Measurements from ENCODE around the gene SOWAHD.

DNA sequence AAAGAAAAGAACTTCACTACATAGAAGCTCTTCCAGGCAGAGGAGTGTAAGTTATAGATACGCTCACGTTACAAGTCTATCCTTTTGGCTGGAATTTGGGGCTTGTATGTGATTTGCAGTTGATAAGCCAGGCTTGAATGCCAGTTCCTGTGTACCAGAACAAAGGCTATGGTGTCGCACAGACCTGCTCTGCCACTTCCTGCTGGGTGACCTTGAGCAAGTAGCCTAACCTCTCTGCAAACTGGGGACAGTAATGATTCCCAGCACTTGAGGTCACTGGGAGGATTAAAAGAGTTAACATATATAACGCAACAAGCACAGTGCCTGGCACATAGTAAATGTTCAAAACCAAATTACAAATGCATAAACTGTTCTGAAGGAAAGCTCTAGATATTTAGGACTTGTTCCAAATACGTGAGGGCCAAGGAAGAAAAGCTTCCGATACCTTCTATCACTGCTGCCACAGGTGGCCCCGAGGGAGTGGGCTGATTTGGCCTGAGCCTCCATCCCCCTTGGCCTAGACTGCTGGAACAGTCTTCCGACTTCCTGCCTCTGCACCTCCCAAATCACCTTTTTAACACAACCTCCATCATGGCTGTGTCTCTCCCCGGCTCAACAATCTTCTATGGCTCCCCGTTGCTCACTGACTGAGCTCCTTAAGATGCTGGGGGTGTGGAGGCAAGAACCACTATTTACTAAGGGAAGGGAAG is 1.3 kb upstream of the SOWAHD start:
- TF ChIP-seq, protein P1, sequence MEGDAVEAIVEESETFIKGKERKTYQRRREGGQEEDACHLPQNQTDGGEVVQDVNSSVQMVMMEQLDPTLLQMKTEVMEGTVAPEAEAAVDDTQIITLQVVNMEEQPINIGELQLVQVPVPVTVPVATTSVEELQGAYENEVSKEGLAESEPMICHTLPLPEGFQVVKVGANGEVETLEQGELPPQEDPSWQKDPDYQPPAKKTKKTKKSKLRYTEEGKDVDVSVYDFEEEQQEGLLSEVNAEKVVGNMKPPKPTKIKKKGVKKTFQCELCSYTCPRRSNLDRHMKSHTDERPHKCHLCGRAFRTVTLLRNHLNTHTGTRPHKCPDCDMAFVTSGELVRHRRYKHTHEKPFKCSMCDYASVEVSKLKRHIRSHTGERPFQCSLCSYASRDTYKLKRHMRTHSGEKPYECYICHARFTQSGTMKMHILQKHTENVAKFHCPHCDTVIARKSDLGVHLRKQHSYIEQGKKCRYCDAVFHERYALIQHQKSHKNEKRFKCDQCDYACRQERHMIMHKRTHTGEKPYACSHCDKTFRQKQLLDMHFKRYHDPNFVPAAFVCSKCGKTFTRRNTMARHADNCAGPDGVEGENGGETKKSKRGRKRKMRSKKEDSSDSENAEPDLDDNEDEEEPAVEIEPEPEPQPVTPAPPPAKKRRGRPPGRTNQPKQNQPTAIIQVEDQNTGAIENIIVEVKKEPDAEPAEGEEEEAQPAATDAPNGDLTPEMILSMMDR (IDR thresholded peaks at IDR 0.05): no peak
- no peak for TF ChIP-seq POLR2A (IDR thresholded peaks at IDR 0.05)
- TF ChIP-seq POLR2AphosphoS5 (IDR thresholded peaks at IDR 0.05): no peak
- no peak for TF ChIP-seq EP300 (IDR thresholded peaks at IDR 0.05)
